SK-N-SH (cell line): ENCODE measurements around the gene SLC32A1. TPM values are rescaled to one million over a fixed set of nuclear protein-coding genes. Genes with fewer than 3 reads are reported as not detected.

Experiments used
- CTCF ChIA-PET: fragments of 300-600, 350-600 bp; formaldehyde crosslinking; extraction: SDS; loops from one replicate; lab custom pipeline; 2021; lab: Yijun Ruan, JAX
- POLR2A ChIA-PET: fragments of 350-600 bp; sonication (Branson Sonifier 250); formaldehyde crosslinking; extraction: SDS; loops from one replicate; lab custom pipeline; 2020; ENCODE audit warnings: antibody characterized with exemption, inconsistent platforms; lab: Yijun Ruan, JAX
- DNase-seq: peaks from one replicate; pipeline ENCODE4 v3.0.0; 2012
- H2AFZ ChIP-seq: fragments of 200-600 bp; sonication (generic); 2 replicates; pipeline ENCODE4 v1.8.1; 2016; ENCODE audit warnings: antibody characterized with exemption, mild to moderate bottlenecking, low read depth
- H3F3A ChIP-seq: fragments of 200-600 bp; sonication (generic); replicated peaks from 2 replicates; pipeline ENCODE3; 2016; ENCODE audit warnings: antibody characterized with exemption, mild to moderate bottlenecking; ENCODE audit not compliant: insufficient read depth
- H3K27ac ChIP-seq, 2 experiments: fragments of 200-500 bp in 1 of 2; fragments of 200-600 bp in 1 of 2; sonication (Bioruptor generic) in 1 of 2; sonication (generic), shearing (Covaris generic) in 1 of 2; 2 replicates each; pipeline versions ENCODE4 v1.5.1 to v1.6.1; 2014 to 2016; ENCODE audit warnings: low read depth in 2 of 2, inconsistent platforms in 1 of 2, low read length in 1 of 2, mild to moderate bottlenecking in 1 of 2, mixed read lengths in 1 of 2
- H3K27me3 ChIP-seq: fragments of 200-600 bp; sonication (generic), shearing (Covaris generic); 2 replicates; pipeline ENCODE4 v1.6.1; 2016; ENCODE audit warnings: mixed run types; ENCODE audit not compliant: insufficient read depth
- H3K36me3 ChIP-seq, 2 experiments: fragments of 200-500 bp in 1 of 2; fragments of 200-600 bp in 1 of 2; sonication (Bioruptor generic) in 1 of 2; sonication (generic) in 1 of 2; replicated peaks in 1 of 2; 2 replicates each; pipeline versions ENCODE3 to v1.5.1; 2014 to 2016; ENCODE audit warnings: low read length in 1 of 2, mild to moderate bottlenecking in 1 of 2; ENCODE audit not compliant: insufficient read depth in 2 of 2, control insufficient read depth in 1 of 2
- H3K4me1 ChIP-seq, 2 experiments: fragments of 200-500 bp in 1 of 2; fragments of 200-600 bp in 1 of 2; sonication (Bioruptor generic) in 1 of 2; sonication (generic), shearing (Covaris generic) in 1 of 2; 2 replicates each; pipeline versions ENCODE4 v1.5.1 to v1.6.1; 2014 to 2016; ENCODE audit warnings: low read depth in 1 of 2, low read length in 1 of 2, mixed run types in 1 of 2; ENCODE audit not compliant: insufficient read depth in 2 of 2, control insufficient read depth in 1 of 2
- H3K4me2 ChIP-seq: fragments of 200-600 bp; sonication (generic), shearing (Covaris generic); 2 replicates; pipeline ENCODE4 v1.6.1; 2017; ENCODE audit warnings: mixed run types
- H3K4me3 ChIP-seq, 2 experiments: fragments of 200-500 bp in 1 of 2; fragments of 200-600 bp in 1 of 2; sonication (Bioruptor generic) in 1 of 2; sonication (generic), shearing (Covaris generic) in 1 of 2; 2 replicates each; pipeline versions ENCODE4 v1.5.1 to v1.8.1; 2014 to 2016; ENCODE audit warnings: low read depth in 2 of 2, inconsistent platforms in 1 of 2, low read length in 1 of 2, mild to moderate bottlenecking in 1 of 2, mixed read lengths in 1 of 2, moderate library complexity in 1 of 2
- H3K79me2 ChIP-seq: fragments of 200-600 bp; sonication (generic); 2 replicates; pipeline ENCODE4 v1.8.1; 2017; ENCODE audit warnings: mild to moderate bottlenecking; ENCODE audit not compliant: insufficient read depth
- H3K9ac ChIP-seq: fragments of 200-600 bp; sonication (generic); 2 replicates; pipeline ENCODE4 v1.6.1; 2017; ENCODE audit warnings: mixed run types
- H3K9me2 ChIP-seq: fragments of 200-600 bp; sonication (generic); 2 replicates; pipeline ENCODE4 v1.6.1; 2017; ENCODE audit warnings: mixed run types
- H3K9me3 ChIP-seq: fragments of 200-600 bp; sonication (generic); 2 replicates; pipeline ENCODE4 v1.6.1; 2017; ENCODE audit warnings: mixed run types, mild to moderate bottlenecking, moderate library complexity
- H4K20me1 ChIP-seq: fragments of 200-600 bp; sonication (generic); 2 replicates; pipeline ENCODE4 v1.6.1; 2017; ENCODE audit warnings: mild to moderate bottlenecking, mixed run types; ENCODE audit not compliant: insufficient read depth
- FOSL2 ChIP-seq: IDR thresholded peaks from 2 replicates; pipeline ENCODE4 v1.4.0; 2012; ENCODE audit warnings: low read depth, mild to moderate bottlenecking, moderate library complexity, borderline replicate concordance
- FOXJ3 ChIP-seq: sonication (generic); formaldehyde crosslinking; IDR thresholded peaks from 2 replicates; pipeline ENCODE4 v1.5.1; 2020; ENCODE audit warnings: mild to moderate bottlenecking, missing genetic modification reagents
- FOXM1 ChIP-seq: IDR thresholded peaks from 2 replicates; pipeline ENCODE4 v1.4.0; 2012; ENCODE audit warnings: low read depth, mild to moderate bottlenecking
- MAX ChIP-seq: IDR thresholded peaks from 2 replicates; pipeline ENCODE4 v1.4.0; 2012; ENCODE audit warnings: low read depth
- NFIC ChIP-seq: IDR thresholded peaks from 2 replicates; pipeline ENCODE4 v1.4.0; 2012; ENCODE audit warnings: borderline replicate concordance
- RXRA ChIP-seq: IDR thresholded peaks from 2 replicates; pipeline ENCODE4 v1.4.0; 2012; ENCODE audit warnings: low read depth, mild to moderate bottlenecking, borderline replicate concordance
- SIN3A ChIP-seq: IDR thresholded peaks from 2 replicates; pipeline ENCODE4 v1.6.1; 2012; ENCODE audit warnings: low read depth, mild to moderate bottlenecking, low read length, moderate library complexity, borderline replicate concordance
- SMC3 ChIP-seq: IDR thresholded peaks from 2 replicates; pipeline ENCODE4 v1.6.1; 2012; ENCODE audit warnings: low read depth, low read length, improper control_type of control experiment
- TAF1 ChIP-seq: IDR thresholded peaks from 2 replicates; pipeline ENCODE4 v1.6.1; 2012; ENCODE audit warnings: low read depth, mild to moderate bottlenecking, low read length, moderate library complexity, borderline replicate concordance
- TCF12 ChIP-seq: IDR thresholded peaks from 2 replicates; pipeline ENCODE4 v1.4.0; 2012
- WGBS: methylation state at CpG from one replicate; pipeline ENCODE4 v1.1.6; 2017; ENCODE audit warnings: low lambda C conversion rate; 5-methylcytosine and 5-hydroxymethylcytosine counted together
- polyA plus RNA-seq, 3 experiments: library from polyadenylated mRNA; depleted of rRNA; stranded (reverse); fragments of >200 nt; gene quantifications; 2 replicates each; pipeline ENCODE4 v1.2.3, GENCODE V29; 2012
- TF ChIP-seq, protein P1 (sequence below): fragments of 200-600 bp; sonication (generic); IDR thresholded peaks from 2 replicates; pipeline ENCODE4 v1.6.1; 2017; ENCODE audit warnings: antibody characterized with exemption, mild to moderate bottlenecking, moderate library complexity

The SLC32A1 gene
- polyA plus RNA-seq, 1 of the 3 experiments (the other 2 are of a cell fraction) = not detected

DNA sequence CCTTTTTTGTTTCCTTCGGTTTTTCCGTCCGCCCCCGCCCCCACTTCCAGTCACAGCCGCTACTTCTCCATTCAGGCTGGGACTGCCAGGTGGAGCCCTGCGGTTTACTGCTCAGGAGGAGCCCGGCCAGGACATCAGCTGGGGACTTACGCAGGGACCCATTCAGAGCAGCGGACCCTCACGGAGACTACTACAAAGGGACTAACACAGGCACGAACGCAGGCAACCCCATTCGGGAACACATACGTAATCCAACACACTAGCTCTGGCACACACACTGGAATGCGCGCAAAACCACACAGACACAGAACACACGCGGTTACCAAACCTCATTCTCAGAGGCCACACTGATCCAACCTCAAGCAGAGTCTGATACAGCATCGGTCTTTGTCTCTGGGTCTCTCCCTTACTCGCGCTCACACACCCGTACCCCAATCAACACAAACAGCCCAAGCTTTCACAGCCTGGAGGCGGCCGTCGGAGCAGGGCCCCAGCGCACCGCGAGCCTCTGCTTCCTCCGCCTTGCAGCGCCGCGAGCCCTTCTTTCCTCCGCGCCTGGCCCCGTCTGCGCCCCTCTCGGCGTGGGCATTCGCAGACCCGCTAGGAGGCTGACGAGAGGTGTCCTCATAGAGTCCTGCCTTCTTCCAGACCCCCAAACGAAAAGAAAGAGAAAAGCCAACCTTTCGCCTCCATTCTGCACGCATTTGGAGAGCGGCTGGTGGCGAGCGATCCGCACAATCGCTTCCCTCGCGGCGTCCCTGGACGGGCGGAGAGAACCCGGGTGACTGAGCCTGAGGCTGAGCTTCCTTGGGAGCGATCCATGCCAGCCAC is 1.1 kb upstream of the SLC32A1 start:
- Histone ChIP-seq H3K9me2 (no peaks in the 10 kb centered on the region), H3K27me3 (peaks cover 98% of the 10 kb centered on the region), H3K4me1 (peaks cover 0 to 12% of the 10 kb centered on the region in 2 experiments; a peak in 1 of 4 replicates), H3K9me3 (no peaks in the 10 kb centered on the region), H2AFZ (no peak overlapping the region), H3F3A (no peaks in the 10 kb centered on the region), H4K20me1 (no peaks in the 10 kb centered on the region), H3K27ac (no peak overlapping the region), H3K9ac (no peak overlapping the region), H3K4me3 (no peak overlapping the region), H3K4me2 (no peak overlapping the region), H3K79me2 (no peaks in the 10 kb centered on the region), H3K36me3 (no peaks in the 10 kb centered on the region)
- WGBS = 7% methylated on average over 45 of the region's 56 CpGs
- DNase-seq = peak; percentile 55
- TF ChIP-seq, protein P1, sequence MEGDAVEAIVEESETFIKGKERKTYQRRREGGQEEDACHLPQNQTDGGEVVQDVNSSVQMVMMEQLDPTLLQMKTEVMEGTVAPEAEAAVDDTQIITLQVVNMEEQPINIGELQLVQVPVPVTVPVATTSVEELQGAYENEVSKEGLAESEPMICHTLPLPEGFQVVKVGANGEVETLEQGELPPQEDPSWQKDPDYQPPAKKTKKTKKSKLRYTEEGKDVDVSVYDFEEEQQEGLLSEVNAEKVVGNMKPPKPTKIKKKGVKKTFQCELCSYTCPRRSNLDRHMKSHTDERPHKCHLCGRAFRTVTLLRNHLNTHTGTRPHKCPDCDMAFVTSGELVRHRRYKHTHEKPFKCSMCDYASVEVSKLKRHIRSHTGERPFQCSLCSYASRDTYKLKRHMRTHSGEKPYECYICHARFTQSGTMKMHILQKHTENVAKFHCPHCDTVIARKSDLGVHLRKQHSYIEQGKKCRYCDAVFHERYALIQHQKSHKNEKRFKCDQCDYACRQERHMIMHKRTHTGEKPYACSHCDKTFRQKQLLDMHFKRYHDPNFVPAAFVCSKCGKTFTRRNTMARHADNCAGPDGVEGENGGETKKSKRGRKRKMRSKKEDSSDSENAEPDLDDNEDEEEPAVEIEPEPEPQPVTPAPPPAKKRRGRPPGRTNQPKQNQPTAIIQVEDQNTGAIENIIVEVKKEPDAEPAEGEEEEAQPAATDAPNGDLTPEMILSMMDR = no peak
- no peak for TF ChIP-seq TAF1
- POLR2A ChIA-PET = interaction anchor here (1.4 kb wide), 1 partner anchor 49 kb away, joined by 6 read pairs; no protein-coding TSS in a partner anchor
- CTCF ChIA-PET = interaction anchor here (1.1 to 14.6 kb wide), 11 partner anchors 8 to 327 kb away, joined by 3 to 510 read pairs (median 13); partner anchors contain the start of gene ACTR5

- peak overlapping the region in 1 of 2 experiments; percentile 24; a peak in 1 of 4 replicates for H3K4me3 ChIP-seq
- H3K4me1 ChIP-seq = peaks cover 0 to 14% of the 10 kb centered on the region in 2 experiments; a peak in 1 of 4 replicates
- H3K79me2 ChIP-seq = no peaks in the 10 kb centered on the region
- no peak for TF ChIP-seq TCF12
- TF ChIP-seq SMC3 = no peak
- no peak for TF ChIP-seq SIN3A
- no peak for TF ChIP-seq FOXM1
- TF ChIP-seq FOSL2 = no peak
- no peak for TF ChIP-seq FOXJ3
- no peak for TF ChIP-seq RXRA
- TF ChIP-seq NFIC = no peak
- no peak for TF ChIP-seq MAX
- no peaks in the 10 kb centered on the region for H4K20me1 ChIP-seq
- CTCF ChIA-PET = interaction anchor here (0.9 to 14.6 kb wide), 24 partner anchors 8 to 325 kb away, joined by 3 to 510 read pairs (median 8); partner anchors contain the start of gene ACTR5
- H3K9me2 ChIP-seq = no peaks in the 10 kb centered on the region
- H3K4me2 ChIP-seq = no peak overlapping the region
- no peak for DNase-seq
- H2AFZ ChIP-seq = no peak overlapping the region
- H3K36me3 ChIP-seq = no peaks in the 10 kb centered on the region
- H3K9me3 ChIP-seq = no peaks in the 10 kb centered on the region
- H3F3A ChIP-seq = no peaks in the 10 kb centered on the region
- peaks cover 98% of the 10 kb centered on the region for H3K27me3 ChIP-seq
- POLR2A ChIA-PET = interaction anchor here (1.2 to 1.4 kb wide), 2 partner anchors 51 to 202 kb away, joined by 3 to 6 read pairs; partner anchors contain the start of gene FAM83D
- 2% methylated on average over 23 of the region's 46 CpGs for WGBS
- H3K27ac ChIP-seq = no peak overlapping the region
- no peak overlapping the region for H3K9ac ChIP-seq
Measured at GRCh38 chr20:38724626-38725147, 401 bp downstream of the SLC32A1 start.
